Measurements from ENCODE around the gene FYTTD1. TPM values are rescaled to one million over a fixed set of nuclear protein-coding genes. Genes with fewer than 3 reads are reported as not detected.

Gene FYTTD1
- 20.9 and 22.4 TPM in 2 replicates for total RNA-seq

GRCh38 chr3:197749601-197750395, at the start of gene FYTTD1:
Gene FYTTD1 (plus strand): TSS chr3:197749883. CDS start chr3:197749972, 89 bp downstream.

GRCh38 chr3:197736491-197737318, 13.0 kb upstream of the FYTTD1 start, which contains the start of gene RUBCN:
Gene RUBCN (minus strand): TSS chr3:197736904. CDS start chr3:197736719, 185 bp downstream.

GRCh38 chr3:197791113-197791891, 41.6 kb downstream of the FYTTD1 start, which contains the start of gene LRCH3:
Gene LRCH3 (plus strand): TSS chr3:197791254. CDS start chr3:197791279, 25 bp downstream.

Other genes with a start within 250 kb of the FYTTD1 start
- 9.6 and 24.4 TPM in 2 replicates for gene BDH1, start 193.9 kb upstream of the FYTTD1 start, total RNA-seq
- gene RUBCN, start 13.0 kb upstream of the FYTTD1 start, total RNA-seq = 30.6 and 31.1 TPM in 2 replicates
- 15.3 and 19.1 TPM in 2 replicates for gene LRCH3, start 41.4 kb downstream of the FYTTD1 start, total RNA-seq
- gene RPL35A, start 200.3 kb downstream of the FYTTD1 start, total RNA-seq = 610 and 652 TPM in 2 replicates
- gene LMLN, start 210.3 kb downstream of the FYTTD1 start, total RNA-seq = 2.3 and 5.6 TPM in 2 replicates